ENCODE results near the gene GRIN2A.

DNA sequence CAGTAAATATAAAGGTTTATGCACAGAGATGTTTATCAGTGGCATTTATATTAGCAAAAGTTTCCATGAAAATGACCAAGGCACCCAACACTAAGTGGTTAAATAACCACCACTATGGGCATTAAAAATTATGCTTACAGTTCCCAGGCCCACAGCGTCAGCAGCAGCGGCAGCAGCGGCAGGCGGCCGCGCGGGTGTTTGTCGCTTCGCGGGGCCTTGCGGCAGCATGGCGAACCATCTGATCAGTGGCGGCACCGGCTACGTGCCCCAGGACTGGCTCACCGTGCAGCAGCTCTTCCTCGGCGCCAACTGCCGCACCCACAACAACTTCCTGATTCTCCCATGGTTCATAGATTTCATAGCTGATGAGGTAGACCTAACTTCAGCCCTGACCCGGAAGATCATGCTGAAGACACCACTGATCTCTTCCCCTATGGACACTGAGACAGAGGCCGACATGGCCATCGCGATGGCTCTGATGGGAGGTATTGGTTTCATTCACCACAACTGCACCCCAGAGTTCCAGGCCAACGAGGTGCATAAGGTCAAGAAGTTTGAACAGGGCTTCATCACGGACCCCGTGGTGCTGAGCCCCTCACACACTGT lies 71.0 kb downstream of the GRIN2A start:
- no peak for TF ChIP-seq ZNF274 (IDR thresholded peaks at IDR 0.05; ENCODE audit: low read depth, low read length)
- TF ChIP-seq SUZ12 (IDR thresholded peaks at IDR 0.05; ENCODE audit: extremely low read depth, insufficient read depth, insufficient read length) = no peak
- TF ChIP-seq YY1 (IDR thresholded peaks at IDR 0.05; ENCODE audit: insufficient read depth, insufficient read length) = no peak

Data from NT2/D1 (cell line).